B cell (primary cell): ENCODE measurements around the gene TMEM247. TPM values are rescaled to one million over a fixed set of nuclear protein-coding genes. Genes with fewer than 3 reads are reported as not detected.

ENCODE experiments used
- ATAC-seq: fragments of 200-7000 bp; cut with Tn5 transposase; one replicate; pipeline ENCODE4 v1.10.0; 2021; ENCODE audit warnings: low read depth, mild to moderate bottlenecking, moderate number of reproducible peaks, moderate library complexity
- CTCF ChIA-PET: fragments of 350-600 bp; sonication (Branson Sonifier 250); formaldehyde crosslinking; loops from one replicate; lab custom pipeline; 2021; ENCODE audit warnings: antibody characterized with exemption, inconsistent platforms; lab: Charles Lee
- POLR2A ChIA-PET: fragments of 350-600 bp; sonication (Branson Sonifier 250); formaldehyde crosslinking; loops from one replicate; lab custom pipeline; 2021; ENCODE audit warnings: antibody characterized with exemption; lab: Charles Lee
- DNase-seq: peaks from one replicate; pipeline ENCODE4 v3.0.0; 2013
- H2AFZ ChIP-seq: 2 replicates; pipeline ENCODE4 v1.6.1; 2012; ENCODE audit warnings: mild to moderate bottlenecking, low read depth, low read length; ENCODE audit not compliant: insufficient read depth, poor library complexity, severe bottlenecking
- H3K27ac ChIP-seq, 2 donors: 1 replicate in 1 of 2; 2 replicates in 1 of 2; pipeline ENCODE4 v1.5.1; 2012 to 2013; ENCODE audit warnings: low read length in 2 of 2, mild to moderate bottlenecking in 2 of 2, moderate library complexity in 1 of 2
- H3K27me3 ChIP-seq, 4 experiments: fragments of 200-600 bp in 1 of 4; sonication (generic) in 1 of 4; replicated peaks in 1 of 4; 1 replicate in 2 of 4; 2 replicates in 2 of 4; pipeline versions ENCODE4 v1.6.1 to v1.7.0; 2013 to 2016; ENCODE audit warnings: low read length in 3 of 4, mild to moderate bottlenecking in 2 of 4, mixed read lengths in 1 of 4, moderate library complexity in 1 of 4; ENCODE audit not compliant: insufficient read depth in 4 of 4, control insufficient read depth in 3 of 4; ENCODE audit errors: control extremely low read depth in 1 of 4
- H3K36me3 ChIP-seq, 2 experiments: replicated peaks in 1 of 2; 1 replicate in 1 of 2; 2 replicates in 1 of 2; pipeline versions ENCODE4 v1.6.1 to v1.7.1; 2013; ENCODE audit warnings: low read length in 1 of 2; ENCODE audit not compliant: insufficient read depth in 2 of 2, control insufficient read depth in 1 of 2; ENCODE audit errors: control extremely low read depth in 1 of 2, extremely low read depth in 1 of 2
- H3K4me1 ChIP-seq, 2 donors: fragments of 200-600 bp in 1 of 2; sonication (generic) in 1 of 2; 1 replicate in 1 of 2; 2 replicates in 1 of 2; pipeline versions ENCODE4 v1.5.1 to v1.6.1; 2013 to 2017; ENCODE audit warnings: low read length in 2 of 2; ENCODE audit not compliant: control insufficient read depth in 2 of 2, insufficient read depth in 2 of 2
- H3K4me2 ChIP-seq: replicated peaks from 2 replicates; pipeline ENCODE3; 2012; ENCODE audit warnings: mild to moderate bottlenecking, low read depth, low read length; ENCODE audit not compliant: poor library complexity, severe bottlenecking
- H3K4me3 ChIP-seq, 5 experiments: fragments of 200-600 bp in 1 of 5; sonication (generic) in 1 of 5; 1 replicate in 3 of 5; 2 replicates in 2 of 5; pipeline versions ENCODE4 v1.5.1 to v1.7.0; 2011 to 2016; ENCODE audit warnings: low read length in 4 of 5, mild to moderate bottlenecking in 4 of 5, low read depth in 2 of 5, control low read depth in 1 of 5, moderate library complexity in 1 of 5; ENCODE audit not compliant: insufficient read depth in 1 of 5; ENCODE audit errors: control extremely low read depth in 1 of 5, extremely low read depth in 1 of 5
- H3K79me2 ChIP-seq: fragments of 200-600 bp; sonication (generic); one replicate; pipeline ENCODE4 v1.6.0; 2016; ENCODE audit warnings: low read length; ENCODE audit not compliant: control insufficient read depth, insufficient read depth
- H3K9ac ChIP-seq: fragments of 200-600 bp; sonication (generic); 2 replicates; pipeline ENCODE4 v1.6.1; 2017; ENCODE audit warnings: mild to moderate bottlenecking, low read length, moderate library complexity
- H3K9me3 ChIP-seq, 3 donors: one replicate each; pipeline versions ENCODE4 v1.6.1 to v1.7.1; 2013; ENCODE audit warnings: low read length in 2 of 3; ENCODE audit not compliant: control insufficient read depth in 2 of 3, insufficient read depth in 1 of 3; ENCODE audit errors: control extremely low read depth in 1 of 3
- H4K20me1 ChIP-seq: 2 replicates; pipeline ENCODE4 v1.6.0; 2012; ENCODE audit warnings: mild to moderate bottlenecking, low read length; ENCODE audit not compliant: insufficient read depth, control insufficient read depth, poor library complexity, severe bottlenecking
- H3K27ac Mint-ChIP-seq: one replicate; pipeline ENCODE4 v1.8.0; 2021; ENCODE audit warnings: mixed read lengths
- H3K27me3 Mint-ChIP-seq: one replicate; pipeline ENCODE4 v1.8.0; 2021; ENCODE audit warnings: mixed read lengths
- H3K4me1 Mint-ChIP-seq: one replicate; pipeline ENCODE4 v1.8.0; 2021; ENCODE audit warnings: mixed read lengths
- H3K4me3 Mint-ChIP-seq: one replicate; pipeline ENCODE4 v1.8.0; 2021; ENCODE audit warnings: mixed read lengths
- H3K9me3 Mint-ChIP-seq: one replicate; pipeline ENCODE4 v1.8.0; 2022; ENCODE audit warnings: mixed read lengths; ENCODE audit not compliant: insufficient read depth
- EZH2 ChIP-seq: IDR thresholded peaks from 2 replicates; pipeline ENCODE4 v1.6.1; 2012; ENCODE audit warnings: borderline replicate concordance, low read depth, mild to moderate bottlenecking, moderate library complexity, low read length; ENCODE audit not compliant: insufficient read depth, poor library complexity, severe bottlenecking
- WGBS: methylation state at CpG from one replicate; pipeline ENCODE4 v1.1.5; 2013; ENCODE audit warnings: missing lambda C conversion rate; ENCODE audit not compliant: insufficient coverage; 5-methylcytosine and 5-hydroxymethylcytosine counted together
- intact Hi-C: fragments of 100-400 bp; cut with micrococcal nuclease; formaldehyde crosslinking; loops from one replicate; pipeline ENCODE4 v1.10.0; 2022
- polyA plus RNA-seq: library from polyadenylated mRNA; depleted of rRNA; stranded (reverse); fragments of >200 nt; gene quantifications from 2 replicates; pipeline ENCODE4 v1.2.3, GENCODE V29; 2012
- total RNA-seq, 2 donors: library from RNA; stranded (reverse); fragments of 120-200 nt in 1 of 2; gene quantifications; 1 replicate in 1 of 2; 2 replicates in 1 of 2; pipeline versions ENCODE4 v1.2.3 to v1.2.4, GENCODE V29; 2013 to 2022
- TF ChIP-seq, protein P1 (sequence below): fragments of 200-600 bp; IDR thresholded peaks from one replicate; pipeline ENCODE4 v1.8.0; 2022; ENCODE audit warnings: antibody characterized with exemption, mild to moderate bottlenecking

The TMEM247 gene
- total and polyA plus RNA-seq, 2 donors (not counting 1 experiment from before 2014, with no cell fraction given), result not detected

DNA sequence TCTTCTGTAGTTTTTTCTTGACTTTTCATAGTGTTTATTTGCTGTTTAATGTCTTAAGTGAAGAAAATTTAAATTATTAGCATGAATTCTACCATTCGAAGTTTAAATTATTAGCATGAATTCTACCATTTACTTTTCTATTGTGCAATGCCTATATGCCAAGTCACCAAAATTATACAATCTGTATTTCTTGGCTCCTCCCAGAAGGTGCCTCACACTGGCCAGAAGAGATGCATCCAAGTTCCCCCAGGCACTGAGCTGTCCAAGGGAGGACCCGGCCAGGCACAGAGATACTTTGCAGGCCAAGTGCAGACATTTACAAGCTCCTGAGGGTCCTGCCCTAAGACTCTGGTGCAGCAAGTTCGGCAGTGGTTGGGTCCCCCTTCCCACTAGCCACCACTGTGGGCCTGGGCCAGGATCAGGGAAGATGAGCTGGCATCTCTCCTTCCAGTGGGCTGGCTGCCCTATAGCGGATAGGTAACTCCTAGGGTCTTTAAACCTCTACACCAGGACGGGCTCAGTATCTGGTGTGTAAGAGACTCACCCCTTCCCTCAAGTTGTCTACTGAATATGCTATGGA lies 31.3 kb downstream of the TMEM247 start:
- H3K36me3 ChIP-seq, result no peaks in the 10 kb centered on the region
- intact Hi-C loops, result no loop called here

DNA sequence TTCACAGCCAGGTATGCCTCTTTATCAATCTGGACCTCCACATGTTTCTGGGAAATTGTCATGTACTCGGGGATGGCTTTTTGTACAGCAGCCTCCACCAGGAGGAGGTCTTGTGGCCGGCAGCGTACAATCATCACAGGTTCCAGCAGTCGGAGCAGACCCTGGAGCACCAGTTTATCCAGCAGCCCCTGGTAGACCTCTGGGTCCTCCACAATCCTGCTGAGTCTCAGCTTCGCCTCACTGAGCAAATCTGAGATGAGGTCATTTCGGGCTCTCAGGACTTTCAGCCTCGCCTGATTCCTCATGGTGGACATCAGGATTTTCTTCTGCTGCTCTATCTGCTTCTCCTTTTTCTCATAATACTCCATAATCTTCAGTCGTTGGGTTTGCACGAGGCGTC lies 32.8 kb downstream of the TMEM247 start:
- H3K4me3 Mint-ChIP-seq, result no peak overlapping the region
- TF ChIP-seq, protein P1, sequence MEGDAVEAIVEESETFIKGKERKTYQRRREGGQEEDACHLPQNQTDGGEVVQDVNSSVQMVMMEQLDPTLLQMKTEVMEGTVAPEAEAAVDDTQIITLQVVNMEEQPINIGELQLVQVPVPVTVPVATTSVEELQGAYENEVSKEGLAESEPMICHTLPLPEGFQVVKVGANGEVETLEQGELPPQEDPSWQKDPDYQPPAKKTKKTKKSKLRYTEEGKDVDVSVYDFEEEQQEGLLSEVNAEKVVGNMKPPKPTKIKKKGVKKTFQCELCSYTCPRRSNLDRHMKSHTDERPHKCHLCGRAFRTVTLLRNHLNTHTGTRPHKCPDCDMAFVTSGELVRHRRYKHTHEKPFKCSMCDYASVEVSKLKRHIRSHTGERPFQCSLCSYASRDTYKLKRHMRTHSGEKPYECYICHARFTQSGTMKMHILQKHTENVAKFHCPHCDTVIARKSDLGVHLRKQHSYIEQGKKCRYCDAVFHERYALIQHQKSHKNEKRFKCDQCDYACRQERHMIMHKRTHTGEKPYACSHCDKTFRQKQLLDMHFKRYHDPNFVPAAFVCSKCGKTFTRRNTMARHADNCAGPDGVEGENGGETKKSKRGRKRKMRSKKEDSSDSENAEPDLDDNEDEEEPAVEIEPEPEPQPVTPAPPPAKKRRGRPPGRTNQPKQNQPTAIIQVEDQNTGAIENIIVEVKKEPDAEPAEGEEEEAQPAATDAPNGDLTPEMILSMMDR, result no peak
- no peak for TF ChIP-seq EZH2
- H3K27ac Mint-ChIP-seq, result no peak overlapping the region
- Histone ChIP-seq H3K4me1 (peaks cover 0 to 3% of the 10 kb centered on the region in 2 donors), H3K4me3 (no peak overlapping the region), H4K20me1 (no peaks in the 10 kb centered on the region), H3K4me2 (no peak overlapping the region), H3K27ac (no peak overlapping the region), H2AFZ (no peak overlapping the region), H3K9ac (no peak overlapping the region), H3K9me3 (peaks cover 5 to 17% (median 6%) of the 10 kb centered on the region in 3 donors), H3K79me2 (no peaks in the 10 kb centered on the region), H3K27me3 (no peaks in the 10 kb centered on the region), H3K36me3 (no peaks in the 10 kb centered on the region)
- ChIA-PET CTCF (no interaction called here), POLR2A (no interaction called here)
- ATAC-seq (no peak), DNase-seq (no peak)
- H3K9me3 Mint-ChIP-seq, result peaks cover 15% of the 10 kb centered on the region
- no peaks in the 10 kb centered on the region for H3K27me3 Mint-ChIP-seq
- H3K4me1 Mint-ChIP-seq, result no peaks in the 10 kb centered on the region
- 96% methylated on average over 10 of the region's 10 CpGs for WGBS
- intact Hi-C loops, result no loop called here

More for the DNA sequence above, 31.3 kb downstream of the TMEM247 start:
- no peak overlapping the region for H3K9ac ChIP-seq
- H3K27me3 ChIP-seq, result no peaks in the 10 kb centered on the region
- H2AFZ ChIP-seq, result no peak overlapping the region
- POLR2A ChIA-PET, result no interaction called here
- H3K9me3 ChIP-seq, result peaks cover 3 to 11% (median 4%) of the 10 kb centered on the region in 3 donors
- 100% methylated on average over 3 of the region's 5 CpGs for WGBS
- no peak overlapping the region for H3K4me2 ChIP-seq
- no peak for TF ChIP-seq EZH2
- TF ChIP-seq, protein P1, result no peak
- H3K9me3 Mint-ChIP-seq, result peaks cover 10% of the 10 kb centered on the region
- H3K4me3 Mint-ChIP-seq, result no peak overlapping the region
- no peaks in the 10 kb centered on the region for H3K79me2 ChIP-seq
- H3K27ac Mint-ChIP-seq, result no peak overlapping the region
- no peak for ATAC-seq
- no peak overlapping the region for H3K27ac ChIP-seq
- peaks cover 0 to 3% of the 10 kb centered on the region in 2 donors for H3K4me1 ChIP-seq
- H3K4me3 ChIP-seq, result no peak overlapping the region
- H3K4me1 Mint-ChIP-seq, result no peaks in the 10 kb centered on the region
- DNase-seq, result no peak
- no peaks in the 10 kb centered on the region for H3K27me3 Mint-ChIP-seq
- no peaks in the 10 kb centered on the region for H4K20me1 ChIP-seq
- CTCF ChIA-PET, result no interaction called here
